ENCODE results near the gene NPIPA5.
"Not testable (repeated sequence)": the region's sequence is repeated elsewhere in the genome, so short reads cannot be mapped to it uniquely, and the experiment has no call there.

Gene NPIPA5

GRCh38 chr16:15415511-15415985 lies 37.5 kb upstream of the NPIPA5 start:
- no peak for DNase-seq (ENCODE audit: low spot score)
- in situ Hi-C loops (cut with MboI; ENCODE audit: low pct_unique_long_range_greater_than_20kb, low sequenced_read_pairs, unreplicated experiment), result no loop called here
- TF ChIP-seq CTCF (IDR thresholded peaks at IDR 0.05; ENCODE audit: extremely low read depth, insufficient read depth, missing control alignments), result no peak

- DNase-seq (ENCODE audit: low spot score); in situ Hi-C loops (cut with MboI; ENCODE audit: low pct_unique_long_range_greater_than_20kb, low sequenced_read_pairs, unreplicated experiment): not testable (repeated sequence)
These were observed 31.4 kb upstream of the NPIPA5 start for GRCh38 chr16:15409476-15409875.

GRCh38 chr16:15407756-15408155 lies 29.7 kb upstream of the NPIPA5 start:
- DNase-seq (ENCODE audit: low spot score); in situ Hi-C loops (cut with MboI; ENCODE audit: low pct_unique_long_range_greater_than_20kb, low sequenced_read_pairs, unreplicated experiment): not testable (repeated sequence)

- TF ChIP-seq CTCF (IDR thresholded peaks at IDR 0.05; ENCODE audit: extremely low read depth, insufficient read depth, missing control alignments), result no peak
- DNase-seq (ENCODE audit: low spot score), result no peak
- in situ Hi-C loops (cut with MboI; ENCODE audit: low pct_unique_long_range_greater_than_20kb, low sequenced_read_pairs, unreplicated experiment), result no loop called here
These were observed 26.7 kb upstream of the NPIPA5 start for GRCh38 chr16:15404792-15405191.

- DNase-seq (ENCODE audit: low spot score); in situ Hi-C loops (cut with MboI; ENCODE audit: low pct_unique_long_range_greater_than_20kb, low sequenced_read_pairs, unreplicated experiment): not testable (repeated sequence)
These were observed 26.0 kb upstream of the NPIPA5 start for GRCh38 chr16:15404091-15404490.

- in situ Hi-C loops (cut with MboI; ENCODE audit: low pct_unique_long_range_greater_than_20kb, low sequenced_read_pairs, unreplicated experiment), result no loop called here
- DNase-seq (ENCODE audit: low spot score), result no peak
- TF ChIP-seq CTCF (IDR thresholded peaks at IDR 0.05; ENCODE audit: extremely low read depth, insufficient read depth, missing control alignments), result no peak
These were observed 25.4 kb upstream of the NPIPA5 start for GRCh38 chr16:15403392-15403995.

- no peak for TF ChIP-seq CTCF (IDR thresholded peaks at IDR 0.05; ENCODE audit: extremely low read depth, insufficient read depth, missing control alignments)
- no peak for DNase-seq (ENCODE audit: low spot score)
- in situ Hi-C loops (cut with MboI; ENCODE audit: low pct_unique_long_range_greater_than_20kb, low sequenced_read_pairs, unreplicated experiment), result no loop called here
These were observed 23.9 kb upstream of the NPIPA5 start for GRCh38 chr16:15401972-15402371.

- in situ Hi-C loops (cut with MboI; ENCODE audit: low pct_unique_long_range_greater_than_20kb, low sequenced_read_pairs, unreplicated experiment), result not testable (repeated sequence)
These were observed 22.2 kb upstream of the NPIPA5 start for GRCh38 chr16:15400314-15400713.

GRCh38 chr16:15399317-15399716 lies 21.2 kb upstream of the NPIPA5 start:
- no peak for DNase-seq (ENCODE audit: low spot score)
- in situ Hi-C loops (cut with MboI; ENCODE audit: low pct_unique_long_range_greater_than_20kb, low sequenced_read_pairs, unreplicated experiment), result no loop called here
- no peak for TF ChIP-seq CTCF (IDR thresholded peaks at IDR 0.05; ENCODE audit: extremely low read depth, insufficient read depth, missing control alignments)

More at GRCh38 chr16:15400314-15400713, 22.2 kb upstream of the NPIPA5 start:
- not testable (repeated sequence) for DNase-seq (ENCODE audit: low spot score)
